Measurements from ENCODE around the gene NOS2.
"Not testable (repeated sequence)": the region's sequence is repeated elsewhere in the genome, so short reads cannot be mapped to it uniquely, and the experiment has no call there.

Gene NOS2

GRCh38 chr17:27755706-27756466 lies 44.4 kb downstream of the NOS2 start:
- DNase-seq (ENCODE audit: low read depth, low spot score) = no peak

- DNase-seq (ENCODE audit: low read depth, low spot score) = no peak
These were observed 45.8 kb downstream of the NOS2 start for GRCh38 chr17:27754549-27754948.

GRCh38 chr17:27753726-27754125 lies 46.6 kb downstream of the NOS2 start:
- not testable (repeated sequence) for DNase-seq (ENCODE audit: low read depth, low spot score)

GRCh38 chr17:27752831-27753619 lies 47.3 kb downstream of the NOS2 start:
- not testable (repeated sequence) for DNase-seq (ENCODE audit: low read depth, low spot score)

GRCh38 chr17:27751622-27752490 lies 48.5 kb downstream of the NOS2 start:
- no peak for DNase-seq (ENCODE audit: low read depth, low spot score)

- DNase-seq (ENCODE audit: low read depth, low spot score) = no peak
These were observed 49.2 kb downstream of the NOS2 start for GRCh38 chr17:27751166-27751565.

GRCh38 chr17:27749562-27750150 lies 50.7 kb downstream of the NOS2 start:
- not testable (repeated sequence) for DNase-seq (ENCODE audit: low read depth, low spot score)

GRCh38 chr17:27748360-27748825 lies 51.9 kb downstream of the NOS2 start:
- no peak for DNase-seq (ENCODE audit: low read depth, low spot score)

GRCh38 chr17:27747462-27748359 lies 52.6 kb downstream of the NOS2 start:
- no peak for DNase-seq (ENCODE audit: low read depth, low spot score)

GRCh38 chr17:27746881-27747280 lies 53.4 kb downstream of the NOS2 start:
- DNase-seq (ENCODE audit: low read depth, low spot score) = no peak

- not testable (repeated sequence) for DNase-seq (ENCODE audit: low read depth, low spot score)
These were observed 54.0 kb downstream of the NOS2 start for GRCh38 chr17:27746320-27746719.

GRCh38 chr17:27745207-27745830 lies 55.0 kb downstream of the NOS2 start:
- not testable (repeated sequence) for DNase-seq (ENCODE audit: low read depth, low spot score)

GRCh38 chr17:27743281-27743885 lies 56.9 kb downstream of the NOS2 start:
- DNase-seq (ENCODE audit: low read depth, low spot score) = no peak

- no peak for DNase-seq (ENCODE audit: low read depth, low spot score)
These were observed 58.3 kb downstream of the NOS2 start for GRCh38 chr17:27741971-27742575.

GRCh38 chr17:27741361-27741861 lies 58.9 kb downstream of the NOS2 start:
- DNase-seq (ENCODE audit: low read depth, low spot score) = no peak

GRCh38 chr17:27740541-27740940 lies 59.8 kb downstream of the NOS2 start:
- not testable (repeated sequence) for DNase-seq (ENCODE audit: low read depth, low spot score)

- no peak for DNase-seq (ENCODE audit: low read depth, low spot score)
These were observed 66.6 kb downstream of the NOS2 start for GRCh38 chr17:27733773-27734172.

GRCh38 chr17:27732746-27733145 lies 67.6 kb downstream of the NOS2 start:
- not testable (repeated sequence) for DNase-seq (ENCODE audit: low read depth, low spot score)

- DNase-seq (ENCODE audit: low read depth, low spot score) = not testable (repeated sequence)
These were observed 74.3 kb downstream of the NOS2 start for GRCh38 chr17:27725982-27726381.
